ENCODE measurements around the gene FAM135A.

DNA sequence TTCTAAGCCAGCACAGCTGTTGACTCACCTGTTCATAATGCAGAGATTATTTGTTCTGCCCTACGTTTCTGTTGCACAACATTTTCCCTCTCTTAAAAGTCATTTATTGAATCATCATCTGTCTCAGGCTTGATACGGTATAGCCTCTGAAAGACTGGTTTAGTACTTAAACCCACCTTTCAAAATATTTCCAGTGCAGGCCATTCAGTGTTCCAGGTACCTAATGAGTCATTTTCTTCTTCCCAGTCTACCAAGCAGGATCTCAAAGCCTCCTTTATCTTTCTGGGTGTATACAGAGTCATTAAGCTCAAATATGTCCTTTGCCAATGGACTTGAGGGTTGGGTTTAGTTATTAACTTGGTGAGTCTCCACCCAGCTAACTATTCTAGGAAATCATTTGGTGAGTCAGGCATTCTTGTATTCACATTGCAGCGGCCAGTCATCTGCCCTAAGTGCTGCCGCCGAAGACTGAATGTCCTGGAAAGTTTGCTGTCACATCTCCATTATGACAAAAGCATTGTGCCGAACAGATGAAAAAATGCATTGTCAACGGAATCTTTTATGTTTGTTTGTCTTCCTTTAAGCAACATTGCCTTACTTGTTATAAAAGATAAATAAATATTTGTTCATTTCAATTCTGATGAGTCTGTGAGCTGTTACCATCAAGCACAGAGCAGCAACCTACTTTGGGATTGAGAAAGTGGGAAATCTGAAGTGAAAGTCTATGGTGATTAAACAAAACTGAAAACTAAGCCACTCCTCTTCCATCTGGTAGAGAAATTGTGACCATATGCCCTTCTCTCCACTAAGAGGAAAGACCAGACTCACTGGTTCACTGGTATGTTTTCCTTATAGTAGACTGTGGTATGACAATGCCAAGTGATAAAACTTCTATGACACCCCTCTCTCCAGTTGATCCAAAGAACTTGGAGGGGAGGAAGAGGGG, 14.3 kb upstream of the FAM135A start:
- TF ChIP-seq, protein P1, sequence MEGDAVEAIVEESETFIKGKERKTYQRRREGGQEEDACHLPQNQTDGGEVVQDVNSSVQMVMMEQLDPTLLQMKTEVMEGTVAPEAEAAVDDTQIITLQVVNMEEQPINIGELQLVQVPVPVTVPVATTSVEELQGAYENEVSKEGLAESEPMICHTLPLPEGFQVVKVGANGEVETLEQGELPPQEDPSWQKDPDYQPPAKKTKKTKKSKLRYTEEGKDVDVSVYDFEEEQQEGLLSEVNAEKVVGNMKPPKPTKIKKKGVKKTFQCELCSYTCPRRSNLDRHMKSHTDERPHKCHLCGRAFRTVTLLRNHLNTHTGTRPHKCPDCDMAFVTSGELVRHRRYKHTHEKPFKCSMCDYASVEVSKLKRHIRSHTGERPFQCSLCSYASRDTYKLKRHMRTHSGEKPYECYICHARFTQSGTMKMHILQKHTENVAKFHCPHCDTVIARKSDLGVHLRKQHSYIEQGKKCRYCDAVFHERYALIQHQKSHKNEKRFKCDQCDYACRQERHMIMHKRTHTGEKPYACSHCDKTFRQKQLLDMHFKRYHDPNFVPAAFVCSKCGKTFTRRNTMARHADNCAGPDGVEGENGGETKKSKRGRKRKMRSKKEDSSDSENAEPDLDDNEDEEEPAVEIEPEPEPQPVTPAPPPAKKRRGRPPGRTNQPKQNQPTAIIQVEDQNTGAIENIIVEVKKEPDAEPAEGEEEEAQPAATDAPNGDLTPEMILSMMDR (IDR thresholded peaks at IDR 0.05; ENCODE audit: control extremely low read depth in 1 of 3, insufficient read depth in 1 of 3, low read depth in 1 of 3, low read length in 3 of 3), result no peak
- TF ChIP-seq JUN (IDR thresholded peaks at IDR 0.05; ENCODE audit: low read depth, low read length), result no peak
- TF ChIP-seq CREB1 (IDR thresholded peaks at IDR 0.05), result no peak
- TF ChIP-seq RBBP5 (IDR thresholded peaks at IDR 0.05; ENCODE audit: borderline replicate concordance, low read depth, low read length), result no peak
- TF ChIP-seq, protein P2, sequence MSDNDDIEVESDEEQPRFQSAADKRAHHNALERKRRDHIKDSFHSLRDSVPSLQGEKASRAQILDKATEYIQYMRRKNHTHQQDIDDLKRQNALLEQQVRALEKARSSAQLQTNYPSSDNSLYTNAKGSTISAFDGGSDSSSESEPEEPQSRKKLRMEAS (IDR thresholded peaks at IDR 0.05), result no peak
- no peak for TF ChIP-seq GABPA (IDR thresholded peaks at IDR 0.05; ENCODE audit: borderline replicate concordance, insufficient read depth, low read length)
- TF ChIP-seq EZH2 (IDR thresholded peaks at IDR 0.05; ENCODE audit: low read depth, low read length, severe bottlenecking), result no peak
- no peak for TF ChIP-seq BRCA1 (IDR thresholded peaks at IDR 0.05; ENCODE audit: low read depth, low read length)
- TF ChIP-seq YY1 (IDR thresholded peaks at IDR 0.05; ENCODE audit: low read depth, low read length), result no peak
- no peak for TF ChIP-seq CBX5 (IDR thresholded peaks at IDR 0.05; ENCODE audit: low read depth, low read length)

Data from H1 (cell line).